Mammary epithelial cell (primary cell): ENCODE data around the gene DPP3.

Source experiments
- CTCF ChIP-seq, 2 donors: IDR thresholded peaks in 1 of 2; conservative IDR thresholded peaks in 1 of 2; 2 replicates each; pipeline ENCODE4 v1.5.1; 2011 to 2012; ENCODE audit warnings: inconsistent platforms in 2 of 2, low read length in 2 of 2, mild to moderate bottlenecking in 2 of 2, control low read depth in 1 of 2, low read depth in 1 of 2; ENCODE audit not compliant: insufficient read depth in 1 of 2; ENCODE audit errors: extremely low read depth in 1 of 2
- EZH2 ChIP-seq: IDR thresholded peaks from 2 replicates; pipeline ENCODE4 v1.6.1; 2012; ENCODE audit warnings: low read length, inconsistent platforms, borderline replicate concordance

GRCh38 chr11:66548774-66549630, 68.8 kb downstream of the DPP3 start:
- TF ChIP-seq CTCF (conservative IDR thresholded peaks at IDR 0.05 in 1 of 2, IDR thresholded peaks at IDR 0.05 in 1 of 2; ENCODE audit: extremely low read depth in 1 of 2, insufficient read depth in 1 of 2, low read depth in 1 of 2, low read length in 2 of 2) (no peak), EZH2 (no peak)
